Measurements from ENCODE around the gene SPTLC1.
A peak's percentile ranks its signal among the peaks of the same experiment; 100 is the strongest.
"Not testable (repeated sequence)": the region's sequence is repeated elsewhere in the genome, so short reads cannot be mapped to it uniquely, and the experiment has no call there.

Gene SPTLC1

DNA sequence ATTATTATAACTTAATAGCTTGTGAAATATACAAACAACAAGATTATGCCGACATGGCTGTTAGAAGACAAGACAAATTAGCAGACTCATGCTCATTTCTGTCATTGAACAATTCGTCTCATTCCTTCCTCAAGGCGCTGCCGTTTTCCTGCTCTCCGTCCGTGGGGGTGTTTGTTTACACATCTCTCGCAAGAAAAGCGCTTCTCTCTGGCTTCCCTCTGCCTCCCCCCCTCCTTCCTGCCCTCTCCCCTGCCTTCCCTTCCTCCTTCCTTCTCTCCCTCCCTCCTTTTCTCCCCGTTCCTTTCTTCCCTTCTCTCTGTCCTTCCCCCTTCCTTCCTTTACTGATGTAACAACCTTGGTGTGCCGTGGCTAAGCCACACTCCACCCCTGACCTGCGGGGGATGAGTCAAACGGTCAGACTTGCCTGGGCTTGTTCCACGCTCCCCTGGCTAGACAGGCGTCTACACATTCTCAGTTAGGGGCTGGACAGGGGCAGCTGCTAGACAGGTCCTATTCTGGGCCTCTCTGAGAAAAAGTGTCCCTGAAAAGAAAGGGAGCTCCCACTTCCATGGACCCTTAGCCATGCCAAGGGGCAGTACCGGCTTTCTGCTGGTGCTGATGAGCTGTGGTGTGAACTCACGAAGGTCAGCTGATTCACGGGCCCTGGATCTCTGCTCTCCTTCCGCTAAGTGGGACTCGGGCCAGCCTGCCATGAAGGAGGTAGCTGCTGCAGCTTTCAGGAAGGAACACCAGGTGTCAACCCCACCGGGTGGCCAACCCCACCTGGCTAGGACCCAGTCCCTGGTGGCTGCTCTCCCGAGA is 32.0 kb upstream of the SPTLC1 start:
- CTCF ChIA-PET: interaction anchor here (0.6 to 2.4 kb wide), 4 partner anchors 9 to 1577 kb away, joined by 3 to 8 read pairs (median 4); no protein-coding TSS in a partner anchor
- TF ChIP-seq, protein P1, sequence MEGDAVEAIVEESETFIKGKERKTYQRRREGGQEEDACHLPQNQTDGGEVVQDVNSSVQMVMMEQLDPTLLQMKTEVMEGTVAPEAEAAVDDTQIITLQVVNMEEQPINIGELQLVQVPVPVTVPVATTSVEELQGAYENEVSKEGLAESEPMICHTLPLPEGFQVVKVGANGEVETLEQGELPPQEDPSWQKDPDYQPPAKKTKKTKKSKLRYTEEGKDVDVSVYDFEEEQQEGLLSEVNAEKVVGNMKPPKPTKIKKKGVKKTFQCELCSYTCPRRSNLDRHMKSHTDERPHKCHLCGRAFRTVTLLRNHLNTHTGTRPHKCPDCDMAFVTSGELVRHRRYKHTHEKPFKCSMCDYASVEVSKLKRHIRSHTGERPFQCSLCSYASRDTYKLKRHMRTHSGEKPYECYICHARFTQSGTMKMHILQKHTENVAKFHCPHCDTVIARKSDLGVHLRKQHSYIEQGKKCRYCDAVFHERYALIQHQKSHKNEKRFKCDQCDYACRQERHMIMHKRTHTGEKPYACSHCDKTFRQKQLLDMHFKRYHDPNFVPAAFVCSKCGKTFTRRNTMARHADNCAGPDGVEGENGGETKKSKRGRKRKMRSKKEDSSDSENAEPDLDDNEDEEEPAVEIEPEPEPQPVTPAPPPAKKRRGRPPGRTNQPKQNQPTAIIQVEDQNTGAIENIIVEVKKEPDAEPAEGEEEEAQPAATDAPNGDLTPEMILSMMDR (conservative IDR thresholded peaks at IDR 0.05; ENCODE audit: low read depth): no peak
- POLR2A ChIA-PET (ENCODE audit: low non-redundant PET): no interaction called here
- DNase-seq (ENCODE audit: low spot score): peak; percentile 94
- peak overlapping the region; percentile 95 for H3K27ac ChIP-seq

DNA sequence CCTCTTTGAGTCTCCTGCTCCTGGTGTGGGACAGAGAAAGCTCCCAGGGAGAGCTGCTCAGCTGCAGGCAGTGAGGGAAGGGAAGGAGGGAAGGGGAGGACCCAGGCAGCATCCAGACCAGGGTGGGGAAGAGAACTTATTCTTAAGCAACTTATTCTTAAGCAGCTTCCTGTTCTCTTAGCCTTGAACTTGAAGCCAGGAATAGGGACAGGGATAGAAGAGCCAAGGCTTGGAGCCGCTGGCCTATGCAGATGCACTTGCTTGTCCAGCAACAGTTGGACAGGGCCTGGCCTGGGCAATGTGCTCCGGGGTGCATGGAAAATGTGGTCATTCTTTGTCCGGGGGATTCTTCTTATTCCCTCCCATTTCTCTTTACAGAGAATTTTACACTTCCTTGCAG is 31.4 kb upstream of the SPTLC1 start:
- TF ChIP-seq, protein P1 (conservative IDR thresholded peaks at IDR 0.05; ENCODE audit: low read depth): no peak
- no peak for DNase-seq (ENCODE audit: low spot score)
- peak overlapping the region; percentile 95 for H3K27ac ChIP-seq
- POLR2A ChIA-PET (ENCODE audit: low non-redundant PET): no interaction called here
- CTCF ChIA-PET: interaction anchor here (0.6 to 2.4 kb wide), 2 partner anchors 8 to 293 kb away, joined by 3 to 8 read pairs; no protein-coding TSS in a partner anchor

DNA sequence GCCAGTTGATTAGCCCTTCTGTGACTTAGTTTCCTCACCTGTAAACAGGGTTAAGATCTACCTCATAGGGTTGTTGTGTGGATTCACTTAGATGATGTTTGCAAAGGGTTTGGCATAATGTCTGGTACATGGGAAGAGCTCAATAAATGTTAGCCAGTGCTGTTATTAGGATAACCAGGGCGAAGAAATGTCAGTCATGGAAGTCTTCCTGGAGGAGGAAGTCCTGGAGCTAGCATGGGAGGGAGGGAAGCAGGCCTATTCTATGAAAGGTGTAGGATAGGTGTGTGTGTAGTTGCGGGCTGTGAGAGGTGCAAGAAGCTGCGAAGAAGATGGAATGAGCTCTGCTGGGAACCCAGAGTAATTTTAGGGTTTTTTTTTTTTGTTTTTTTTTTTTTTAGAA is 30.6 kb upstream of the SPTLC1 start:
- CTCF ChIA-PET; DNase-seq (ENCODE audit: low spot score); POLR2A ChIA-PET (ENCODE audit: low non-redundant PET): not testable (repeated sequence)
- H3K27ac ChIP-seq: peak overlapping the region; percentile 95; the same call in 1 of the 2 replicates

DNA sequence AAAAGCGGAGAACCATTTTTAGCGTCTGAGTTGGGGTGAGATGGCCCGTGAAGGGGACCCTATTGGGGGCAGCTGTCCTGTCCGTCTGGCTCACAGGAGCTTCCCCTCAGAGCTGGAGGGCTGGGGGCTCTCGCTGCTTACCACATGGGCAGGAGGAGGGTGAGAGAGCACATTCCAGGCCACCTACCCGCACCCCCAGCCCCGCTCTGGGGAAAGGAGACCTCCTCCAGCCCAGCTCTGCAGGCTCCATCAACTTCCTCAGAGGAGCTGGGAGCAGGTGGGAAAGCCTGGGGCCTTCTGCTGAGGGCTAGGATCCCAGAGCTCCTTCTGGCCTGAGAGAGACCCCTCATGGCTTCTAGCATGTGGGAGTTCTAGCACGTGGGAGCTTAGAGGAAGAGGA is 27.1 kb upstream of the SPTLC1 start:
- ChIA-PET POLR2A (ENCODE audit: low non-redundant PET) (no interaction called here), CTCF (interaction anchor here (1.4 kb wide), 1 partner anchor 34 kb away, joined by 4 read pairs; no protein-coding TSS in a partner anchor)
- TF ChIP-seq, protein P1 (conservative IDR thresholded peaks at IDR 0.05; ENCODE audit: low read depth): no peak
- no peak for DNase-seq (ENCODE audit: low spot score)
- H3K27ac ChIP-seq: no peak overlapping the region

DNA sequence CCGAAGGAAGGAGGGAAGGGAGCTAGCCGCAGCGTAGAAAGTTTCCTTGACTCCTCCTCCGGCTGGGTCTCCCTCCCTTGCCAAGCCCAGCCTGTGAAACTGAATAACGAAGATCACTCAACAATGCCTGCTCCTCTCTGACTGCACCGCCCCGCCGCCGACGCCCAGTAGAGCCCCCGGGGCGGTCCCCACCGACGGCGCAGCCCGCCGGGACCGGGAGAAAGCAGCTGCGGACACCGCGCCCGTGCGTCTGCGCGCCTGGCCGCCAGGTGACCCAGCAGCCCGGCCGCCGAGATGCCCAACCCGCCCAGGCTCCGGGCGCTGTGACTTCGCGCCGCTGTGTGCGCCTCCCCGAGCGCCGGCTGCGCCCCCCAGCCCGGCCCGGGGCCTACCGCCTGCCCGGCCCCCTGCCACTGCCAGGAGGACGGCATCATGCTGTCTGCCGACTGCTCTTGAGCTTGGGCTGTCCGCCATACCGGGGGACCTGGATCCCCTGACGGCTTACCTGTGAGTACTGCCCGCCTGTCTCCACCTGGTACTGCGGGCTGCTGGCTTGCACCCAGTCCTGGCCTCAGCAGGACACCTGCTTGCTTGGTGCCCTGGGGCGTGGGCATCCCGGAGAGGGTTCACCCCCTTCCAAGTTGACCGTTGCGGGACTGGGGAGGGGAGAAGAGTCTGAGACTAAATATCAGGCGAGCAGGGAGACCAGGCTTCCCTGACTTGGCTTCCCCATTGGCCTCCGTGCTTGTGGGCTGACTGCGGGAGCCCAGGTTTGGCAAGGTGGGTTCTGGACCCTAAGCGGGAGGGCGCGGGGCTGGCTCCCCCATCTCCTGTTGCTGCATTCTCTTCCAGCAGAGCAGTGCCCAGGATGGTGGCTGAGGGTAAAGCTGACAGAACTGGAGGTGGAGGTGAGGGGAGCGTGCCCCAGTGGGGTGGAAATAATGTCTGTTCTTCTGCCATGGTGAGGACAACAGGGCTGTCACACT is 26.2 kb upstream of the SPTLC1 start:
- ChIA-PET CTCF (interaction anchor here (0.6 to 3.9 kb wide), 19 partner anchors 8 to 186 kb away, joined by 3 to 28 read pairs (median 4); no protein-coding TSS in a partner anchor), POLR2A (ENCODE audit: low non-redundant PET) (no interaction called here)
- H3K27ac ChIP-seq: peak overlapping the region; percentile 25
- TF ChIP-seq, protein P1 (conservative IDR thresholded peaks at IDR 0.05; ENCODE audit: low read depth): no peak; the same call in 1 of the 2 replicates
- peak; percentile 44 for DNase-seq (ENCODE audit: low spot score)

DNA sequence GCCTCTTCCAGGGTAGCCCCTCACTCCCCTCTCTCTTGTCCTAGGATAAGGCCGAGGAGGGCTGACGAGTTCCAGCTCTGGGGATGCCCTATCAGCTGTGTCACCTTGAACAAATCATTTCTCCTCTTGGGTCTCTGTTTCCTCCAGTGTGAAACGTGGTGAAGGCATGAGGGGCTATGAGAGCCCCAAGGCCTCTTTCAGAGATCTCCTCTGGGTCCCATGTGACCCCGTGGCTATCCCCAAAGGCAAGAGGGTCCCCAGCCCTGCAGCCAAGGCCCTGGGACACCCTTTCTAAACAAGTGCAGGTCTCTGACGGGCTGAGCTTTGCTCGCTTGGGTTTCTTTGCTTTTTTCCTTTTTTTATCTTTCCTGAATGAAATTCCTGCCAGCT is 25.5 kb upstream of the SPTLC1 start:
- no peak for DNase-seq (ENCODE audit: low spot score)
- TF ChIP-seq, protein P1 (conservative IDR thresholded peaks at IDR 0.05; ENCODE audit: low read depth): no peak
- CTCF ChIA-PET: interaction anchor here (0.6 to 3.9 kb wide), 21 partner anchors 12 to 187 kb away, joined by 3 to 35 read pairs (median 4); no protein-coding TSS in a partner anchor
- H3K27ac ChIP-seq: peak overlapping the region; percentile 25
- POLR2A ChIA-PET (ENCODE audit: low non-redundant PET): no interaction called here
